Central memory CD8-positive, alpha-beta T cell (primary cell): ENCODE data around the gene FOSL1.
"Not testable (repeated sequence)": the region's sequence is repeated elsewhere in the genome, so short reads cannot be mapped to it uniquely, and the experiment has no call there.

Experiments used
- ATAC-seq: fragments of 150-1000 bp; cut with Tn5 transposase; replicated peaks from 2 replicates; pipeline ENCODE4 v1.10.0; 2022; ENCODE audit warnings: mild to moderate bottlenecking, moderate FRiP score, moderate number of reproducible peaks; ENCODE audit not compliant: poor library complexity, severe bottlenecking; ENCODE audit errors: extremely low read depth
- DNase-seq, 2 donors: peaks; one replicate each; pipeline ENCODE4 v3.0.0; 2021; ENCODE audit warnings: low spot score in 2 of 2
- H3K27ac Mint-ChIP-seq: one replicate; pipeline ENCODE4 v1.8.0; 2022; ENCODE audit warnings: low read depth, mild to moderate bottlenecking, moderate library complexity, mixed read lengths
- H3K27me3 Mint-ChIP-seq: one replicate; pipeline ENCODE4 v1.8.0; 2022; ENCODE audit warnings: mixed read lengths
- H3K36me3 Mint-ChIP-seq: one replicate; pipeline ENCODE4 v1.8.0; 2022; ENCODE audit warnings: mild to moderate bottlenecking, moderate library complexity, mixed read lengths; ENCODE audit not compliant: insufficient read depth
- H3K4me1 Mint-ChIP-seq: one replicate; pipeline ENCODE4 v1.8.0; 2022; ENCODE audit warnings: mixed read lengths
- H3K4me3 Mint-ChIP-seq: one replicate; pipeline ENCODE4 v1.8.0; 2022; ENCODE audit warnings: mild to moderate bottlenecking, moderate library complexity, mixed read lengths
- H3K9me3 Mint-ChIP-seq: one replicate; pipeline ENCODE4 v1.8.0; 2022; ENCODE audit warnings: mixed read lengths

Gene FOSL1

GRCh38 chr11:65903068-65903481, 2.9 kb upstream of the FOSL1 start:
- no peak overlapping the region for H3K4me3 Mint-ChIP-seq
- ATAC-seq (no peak), DNase-seq (no peak)
- H3K4me1 Mint-ChIP-seq: peaks cover 10% of the 10 kb centered on the region
- H3K27me3 Mint-ChIP-seq: no peaks in the 10 kb centered on the region
- no peak overlapping the region for H3K27ac Mint-ChIP-seq
- no peaks in the 10 kb centered on the region for H3K9me3 Mint-ChIP-seq
- peaks cover 9% of the 10 kb centered on the region for H3K36me3 Mint-ChIP-seq

GRCh38 chr11:65900899-65901180, 652 bp upstream of the FOSL1 start:
- H3K27me3 Mint-ChIP-seq: no peaks in the 10 kb centered on the region
- no peak for DNase-seq
- no peak overlapping the region for H3K27ac Mint-ChIP-seq
- H3K9me3 Mint-ChIP-seq: no peaks in the 10 kb centered on the region
- peaks cover 11% of the 10 kb centered on the region for H3K4me1 Mint-ChIP-seq
- ATAC-seq: no peak
- H3K36me3 Mint-ChIP-seq: peaks cover 9% of the 10 kb centered on the region
- H3K4me3 Mint-ChIP-seq: peak overlapping the region; percentile 61

- H3K9me3 Mint-ChIP-seq: no peaks in the 10 kb centered on the region
- H3K4me1 Mint-ChIP-seq: peaks cover 18% of the 10 kb centered on the region
- peak overlapping the region; percentile 61 for H3K4me3 Mint-ChIP-seq
- no peaks in the 10 kb centered on the region for H3K27me3 Mint-ChIP-seq
- H3K36me3 Mint-ChIP-seq: peaks cover 9% of the 10 kb centered on the region
- no peak overlapping the region for H3K27ac Mint-ChIP-seq
- ATAC-seq: no peak
- DNase-seq: no peak
These were observed 648 bp downstream of the FOSL1 start for GRCh38 chr11:65899356-65900124.

GRCh38 chr11:65898656-65899355, 1.4 kb downstream of the FOSL1 start:
- H3K27me3 Mint-ChIP-seq: no peaks in the 10 kb centered on the region
- H3K4me1 Mint-ChIP-seq: peaks cover 24% of the 10 kb centered on the region
- H3K36me3 Mint-ChIP-seq: peaks cover 9% of the 10 kb centered on the region
- no peaks in the 10 kb centered on the region for H3K9me3 Mint-ChIP-seq
- H3K27ac Mint-ChIP-seq: peak overlapping the region; percentile 74
- DNase-seq: no peak
- no peak for ATAC-seq
- peak overlapping the region; percentile 63 for H3K4me3 Mint-ChIP-seq

GRCh38 chr11:65897020-65897471, 3.1 kb downstream of the FOSL1 start:
- DNase-seq: no peak
- peaks cover 31% of the 10 kb centered on the region for H3K4me1 Mint-ChIP-seq
- no peak for ATAC-seq
- H3K36me3 Mint-ChIP-seq: peaks cover 6% of the 10 kb centered on the region
- H3K4me3 Mint-ChIP-seq: no peak overlapping the region
- H3K9me3 Mint-ChIP-seq: no peaks in the 10 kb centered on the region
- H3K27me3 Mint-ChIP-seq: no peaks in the 10 kb centered on the region
- H3K27ac Mint-ChIP-seq: no peak overlapping the region

GRCh38 chr11:65896034-65896999, 3.9 kb downstream of the FOSL1 start:
- Mint-ChIP-seq H3K9me3 (no peaks in the 10 kb centered on the region), H3K4me3 (no peak overlapping the region), H3K4me1 (peaks cover 31% of the 10 kb centered on the region), H3K36me3 (peaks cover 3% of the 10 kb centered on the region), H3K27me3 (no peaks in the 10 kb centered on the region), H3K27ac (no peak overlapping the region)
- DNase-seq: no peak
- ATAC-seq: no peak

- H3K9me3 Mint-ChIP-seq: no peaks in the 10 kb centered on the region
- H3K36me3 Mint-ChIP-seq: peaks cover under 1% of the 10 kb centered on the region
- no peak overlapping the region for H3K27ac Mint-ChIP-seq
- H3K27me3 Mint-ChIP-seq: no peaks in the 10 kb centered on the region
- peaks cover 31% of the 10 kb centered on the region for H3K4me1 Mint-ChIP-seq
- no peak for DNase-seq
- H3K4me3 Mint-ChIP-seq: no peak overlapping the region
- ATAC-seq: no peak
These were observed 4.7 kb downstream of the FOSL1 start for GRCh38 chr11:65895482-65895981.

GRCh38 chr11:65894034-65894591, 6.1 kb downstream of the FOSL1 start:
- no peaks in the 10 kb centered on the region for H3K27me3 Mint-ChIP-seq
- no peak for DNase-seq
- H3K36me3 Mint-ChIP-seq: peaks cover 6% of the 10 kb centered on the region
- no peak for ATAC-seq
- H3K27ac Mint-ChIP-seq: peak overlapping the region; percentile 91
- H3K4me1 Mint-ChIP-seq: peaks cover 44% of the 10 kb centered on the region
- no peaks in the 10 kb centered on the region for H3K9me3 Mint-ChIP-seq
- H3K4me3 Mint-ChIP-seq: peak overlapping the region; percentile 84

GRCh38 chr11:65892661-65893317, 7.4 kb downstream of the FOSL1 start:
- Mint-ChIP-seq H3K36me3 (peaks cover 17% of the 10 kb centered on the region), H3K4me3 (peak overlapping the region; percentile 84), H3K4me1 (peaks cover 51% of the 10 kb centered on the region), H3K27me3 (no peaks in the 10 kb centered on the region), H3K9me3 (no peaks in the 10 kb centered on the region), H3K27ac (peak overlapping the region; percentile 91)
- ATAC-seq (no peak), DNase-seq (no peak)

GRCh38 chr11:65892137-65892540, 8.0 kb downstream of the FOSL1 start:
- Mint-ChIP-seq H3K4me3 (peak overlapping the region; percentile 84), H3K4me1 (peaks cover 51% of the 10 kb centered on the region), H3K27ac (peak overlapping the region; percentile 91), H3K36me3 (peaks cover 18% of the 10 kb centered on the region)
- not testable (repeated sequence) for ATAC-seq, H3K9me3 Mint-ChIP-seq, DNase-seq, H3K27me3 Mint-ChIP-seq

GRCh38 chr11:65891219-65892136, 8.7 kb downstream of the FOSL1 start:
- Mint-ChIP-seq H3K9me3 (no peaks in the 10 kb centered on the region), H3K36me3 (peaks cover 18% of the 10 kb centered on the region), H3K4me1 (peaks cover 56% of the 10 kb centered on the region), H3K27ac (peak overlapping the region; percentile 91), H3K4me3 (peak overlapping the region; percentile 84), H3K27me3 (no peaks in the 10 kb centered on the region)
- ATAC-seq (no peak), DNase-seq (no peak)
